Liver (tissue), 9 donors: ENCODE data around the gene PSMB3. TPM values are rescaled to one million over a fixed set of nuclear protein-coding genes. Genes with fewer than 3 reads are reported as not detected.

Source experiments
- DNase-seq: peaks from one replicate; pipeline ENCODE4 v3.0.0-alpha.2; 2017; ENCODE audit warnings: low spot score
- H3K27ac ChIP-seq, 2 donors: one replicate each; pipeline ENCODE4 v1.7.0; 2013; ENCODE audit warnings: inconsistent platforms in 2 of 2, low read length in 2 of 2, control low read depth in 1 of 2, low read depth in 1 of 2, mild to moderate bottlenecking in 1 of 2
- H3K27me3 ChIP-seq, 4 donors: one replicate each; pipeline versions ENCODE4 v1.6.1 to v1.7.0; 2013; ENCODE audit warnings: low read length in 3 of 4, inconsistent platforms in 1 of 4, mild to moderate bottlenecking in 1 of 4, moderate library complexity in 1 of 4; ENCODE audit not compliant: control insufficient read depth in 4 of 4, insufficient read depth in 4 of 4
- H3K36me3 ChIP-seq, 4 donors: one replicate each; pipeline versions ENCODE4 v1.6.1 to v1.7.0; 2013; ENCODE audit warnings: low read length in 3 of 4, mild to moderate bottlenecking in 3 of 4, low read depth in 1 of 4, moderate library complexity in 1 of 4; ENCODE audit not compliant: control insufficient read depth in 4 of 4, insufficient read depth in 3 of 4
- H3K4me1 ChIP-seq, 4 donors: one replicate each; pipeline versions ENCODE4 v1.6.1 to v1.7.0; 2013; ENCODE audit warnings: low read length in 3 of 4, mild to moderate bottlenecking in 3 of 4, moderate library complexity in 1 of 4; ENCODE audit not compliant: control insufficient read depth in 4 of 4, insufficient read depth in 4 of 4
- H3K4me3 ChIP-seq, 3 donors: one replicate each; pipeline versions ENCODE4 v1.6.1 to v1.7.0; 2013; ENCODE audit warnings: low read length in 3 of 3, control low read depth in 1 of 3, low read depth in 1 of 3, mild to moderate bottlenecking in 1 of 3
- H3K9ac ChIP-seq, 2 donors: one replicate each; pipeline ENCODE4 v1.7.0; 2013; ENCODE audit warnings: low read length in 2 of 2, mild to moderate bottlenecking in 2 of 2, moderate library complexity in 2 of 2, control low read depth in 1 of 2, low read depth in 1 of 2
- H3K9me3 ChIP-seq, 4 donors: one replicate each; pipeline versions ENCODE4 v1.6.1 to v1.7.0; 2013; ENCODE audit warnings: low read length in 3 of 4; ENCODE audit not compliant: control insufficient read depth in 4 of 4
- EGR1 ChIP-seq, 2 donors: IDR thresholded peaks; 2 replicates each; pipeline ENCODE4 v1.6.1; 2016 to 2018; ENCODE audit warnings: antibody characterized with exemption in 2 of 2, low read depth in 2 of 2
- GABPA ChIP-seq, 2 donors: IDR thresholded peaks in 1 of 2; conservative IDR thresholded peaks in 1 of 2; 2 replicates each; pipeline ENCODE4 v1.6.1; 2016; ENCODE audit warnings: antibody characterized with exemption in 2 of 2, mild to moderate bottlenecking in 1 of 2, moderate library complexity in 1 of 2
- HNF4G ChIP-seq: IDR thresholded peaks from 2 replicates; pipeline ENCODE4 v1.6.1; 2016; ENCODE audit warnings: antibody characterized with exemption
- JUND ChIP-seq, 2 donors: IDR thresholded peaks; 2 replicates each; pipeline ENCODE4 v1.6.1; 2016; ENCODE audit warnings: antibody characterized with exemption in 2 of 2
- MAX ChIP-seq: IDR thresholded peaks from 2 replicates; pipeline ENCODE4 v1.6.1; 2016; ENCODE audit warnings: antibody characterized with exemption
- NR2F2 ChIP-seq: IDR thresholded peaks from 2 replicates; pipeline ENCODE4 v1.6.1; 2016; ENCODE audit warnings: antibody characterized with exemption
- RAD21 ChIP-seq, 2 donors: IDR thresholded peaks; 2 replicates each; pipeline ENCODE4 v1.6.1; 2016; ENCODE audit warnings: antibody characterized with exemption in 2 of 2, mild to moderate bottlenecking in 2 of 2
- RXRA ChIP-seq, 2 donors: IDR thresholded peaks; 2 replicates each; pipeline ENCODE4 v1.6.1; 2017 to 2018; ENCODE audit warnings: antibody characterized with exemption in 2 of 2, mild to moderate bottlenecking in 1 of 2
- SP1 ChIP-seq: IDR thresholded peaks from 2 replicates; pipeline ENCODE4 v1.6.1; 2018; ENCODE audit warnings: antibody characterized with exemption, mild to moderate bottlenecking
- TAF1 ChIP-seq: conservative IDR thresholded peaks from 2 replicates; pipeline ENCODE4 v1.6.1; 2016; ENCODE audit warnings: antibody characterized with exemption, mild to moderate bottlenecking
- YY1 ChIP-seq: IDR thresholded peaks from 2 replicates; pipeline ENCODE4 v1.6.1; 2016; ENCODE audit warnings: antibody characterized with exemption, mild to moderate bottlenecking
- WGBS: extraction: QIAGEN DNeasy Blood & Tissue Kit; methylation state at CpG from one replicate; pipeline ENCODE4 v1.1.7; 2013; 5-methylcytosine and 5-hydroxymethylcytosine counted together
- polyA plus RNA-seq, 2 donors: library from polyadenylated mRNA; stranded (reverse) in 1 of 2; unstranded in 1 of 2; fragments of 200-250 nt in 1 of 2; fragments of >200 nt in 1 of 2; fragmentation: Nextera tagmentation in 1 of 2; extraction: Ambion mirVana in 1 of 2; gene quantifications; one replicate each; pipeline versions ENCODE4 v1.2.1 to v1.2.3, GENCODE V29; 2013 to 2015
- total RNA-seq, 2 donors: library from RNA; depleted of rRNA; stranded (reverse); fragments of >200 nt; gene quantifications; one replicate each; pipeline ENCODE4 v1.2.3, GENCODE V29; 2014
- TF ChIP-seq, protein P1 (sequence below): IDR thresholded peaks from 2 replicates; pipeline ENCODE4 v1.6.1; 2016; ENCODE audit warnings: antibody characterized with exemption, mild to moderate bottlenecking
- TF ChIP-seq, protein P2 (sequence below): IDR thresholded peaks from 2 replicates; pipeline ENCODE4 v1.6.1; 2016; ENCODE audit warnings: antibody characterized with exemption
- TF ChIP-seq, protein P3 (sequence below): fragments of 150-350 bp; IDR thresholded peaks from 2 replicates; pipeline ENCODE4 v1.5.1; 2017; ENCODE audit warnings: improper control_type of control experiment, low read depth, low read length; ENCODE audit not compliant: missing input control
- donor health status: healthy.
- donor health status: healthy.
- donor health status: healthy.
- donor health status: healthy.
- donor health status: healthy.

The PSMB3 gene
- total and polyA plus RNA-seq, 4 donors: 121 to 279 (median 169) TPM

DNA sequence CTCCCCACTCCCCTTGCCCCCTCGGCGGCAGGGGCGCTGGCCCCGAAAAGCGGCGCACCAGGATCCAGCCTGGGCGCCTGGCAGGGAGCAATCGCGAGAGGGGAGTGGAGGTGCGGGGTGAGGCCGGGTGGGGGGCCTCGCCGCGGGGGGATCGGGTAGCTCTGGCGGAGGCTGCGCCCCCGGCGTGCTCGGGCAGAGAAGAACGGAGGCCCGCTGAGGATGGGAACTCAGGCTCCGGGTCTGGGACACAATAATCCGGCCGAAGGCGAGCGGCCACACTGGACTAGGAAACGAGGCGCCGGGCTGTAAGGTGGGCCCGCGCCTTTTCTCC, 3.7 kb upstream of the PSMB3 start:
- DNase-seq: no peak
- Histone ChIP-seq H3K27me3 (no peaks in the 10 kb centered on the region), H3K4me1 (peaks cover 17 to 51% (median 40%) of the 10 kb centered on the region in 4 donors), H3K27ac (peak overlapping the region; percentile 38 to 69), H3K9me3 (no peaks in the 10 kb centered on the region), H3K4me3 (peak overlapping the region; percentile 22 to 71 (median 60)), H3K9ac (no peak overlapping the region), H3K36me3 (no peaks in the 10 kb centered on the region)
- TF ChIP-seq, protein P1, sequence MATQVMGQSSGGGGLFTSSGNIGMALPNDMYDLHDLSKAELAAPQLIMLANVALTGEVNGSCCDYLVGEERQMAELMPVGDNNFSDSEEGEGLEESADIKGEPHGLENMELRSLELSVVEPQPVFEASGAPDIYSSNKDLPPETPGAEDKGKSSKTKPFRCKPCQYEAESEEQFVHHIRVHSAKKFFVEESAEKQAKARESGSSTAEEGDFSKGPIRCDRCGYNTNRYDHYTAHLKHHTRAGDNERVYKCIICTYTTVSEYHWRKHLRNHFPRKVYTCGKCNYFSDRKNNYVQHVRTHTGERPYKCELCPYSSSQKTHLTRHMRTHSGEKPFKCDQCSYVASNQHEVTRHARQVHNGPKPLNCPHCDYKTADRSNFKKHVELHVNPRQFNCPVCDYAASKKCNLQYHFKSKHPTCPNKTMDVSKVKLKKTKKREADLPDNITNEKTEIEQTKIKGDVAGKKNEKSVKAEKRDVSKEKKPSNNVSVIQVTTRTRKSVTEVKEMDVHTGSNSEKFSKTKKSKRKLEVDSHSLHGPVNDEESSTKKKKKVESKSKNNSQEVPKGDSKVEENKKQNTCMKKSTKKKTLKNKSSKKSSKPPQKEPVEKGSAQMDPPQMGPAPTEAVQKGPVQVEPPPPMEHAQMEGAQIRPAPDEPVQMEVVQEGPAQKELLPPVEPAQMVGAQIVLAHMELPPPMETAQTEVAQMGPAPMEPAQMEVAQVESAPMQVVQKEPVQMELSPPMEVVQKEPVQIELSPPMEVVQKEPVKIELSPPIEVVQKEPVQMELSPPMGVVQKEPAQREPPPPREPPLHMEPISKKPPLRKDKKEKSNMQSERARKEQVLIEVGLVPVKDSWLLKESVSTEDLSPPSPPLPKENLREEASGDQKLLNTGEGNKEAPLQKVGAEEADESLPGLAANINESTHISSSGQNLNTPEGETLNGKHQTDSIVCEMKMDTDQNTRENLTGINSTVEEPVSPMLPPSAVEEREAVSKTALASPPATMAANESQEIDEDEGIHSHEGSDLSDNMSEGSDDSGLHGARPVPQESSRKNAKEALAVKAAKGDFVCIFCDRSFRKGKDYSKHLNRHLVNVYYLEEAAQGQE: no peak
- TF ChIP-seq NR2F2 (no peak), TAF1 (no peak), EGR1 (IDR thresholded peaks at IDR 0.05; ENCODE audit: low read depth in 2 of 2) (no peak), GABPA (IDR thresholded peaks at IDR 0.05 in 1 of 2, conservative IDR thresholded peaks at IDR 0.05 in 1 of 2) (no peak), YY1 (no peak), SP1 (no peak), HNF4G (no peak)
- TF ChIP-seq, protein P2, sequence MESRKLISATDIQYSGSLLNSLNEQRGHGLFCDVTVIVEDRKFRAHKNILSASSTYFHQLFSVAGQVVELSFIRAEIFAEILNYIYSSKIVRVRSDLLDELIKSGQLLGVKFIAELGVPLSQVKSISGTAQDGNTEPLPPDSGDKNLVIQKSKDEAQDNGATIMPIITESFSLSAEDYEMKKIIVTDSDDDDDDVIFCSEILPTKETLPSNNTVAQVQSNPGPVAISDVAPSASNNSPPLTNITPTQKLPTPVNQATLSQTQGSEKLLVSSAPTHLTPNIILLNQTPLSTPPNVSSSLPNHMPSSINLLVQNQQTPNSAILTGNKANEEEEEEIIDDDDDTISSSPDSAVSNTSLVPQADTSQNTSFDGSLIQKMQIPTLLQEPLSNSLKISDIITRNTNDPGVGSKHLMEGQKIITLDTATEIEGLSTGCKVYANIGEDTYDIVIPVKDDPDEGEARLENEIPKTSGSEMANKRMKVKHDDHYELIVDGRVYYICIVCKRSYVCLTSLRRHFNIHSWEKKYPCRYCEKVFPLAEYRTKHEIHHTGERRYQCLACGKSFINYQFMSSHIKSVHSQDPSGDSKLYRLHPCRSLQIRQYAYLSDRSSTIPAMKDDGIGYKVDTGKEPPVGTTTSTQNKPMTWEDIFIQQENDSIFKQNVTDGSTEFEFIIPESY: no peak
- WGBS: 1% methylated on average over 32 of the region's 32 CpGs

- WGBS: under 1% methylated on average over 79 of the region's 79 CpGs
- TF ChIP-seq SP1 (peak; percentile 71), RAD21 (IDR thresholded peaks at IDR 0.05) (peak; percentile 3 to 8), HNF4G (no peak), YY1 (peak; percentile 71), EGR1 (IDR thresholded peaks at IDR 0.05; ENCODE audit: low read depth in 2 of 2) (peak in 1 of 2 donors; percentile 91), RXRA (IDR thresholded peaks at IDR 0.05) (peak; percentile 65 to 71), GABPA (IDR thresholded peaks at IDR 0.05 in 1 of 2, conservative IDR thresholded peaks at IDR 0.05 in 1 of 2) (peak; percentile 22 to 82), NR2F2 (peak; percentile 51), MAX (peak; percentile 85), JUND (IDR thresholded peaks at IDR 0.05) (no peak)
- TF ChIP-seq, protein P1: no peak
- TF ChIP-seq, protein P3, sequence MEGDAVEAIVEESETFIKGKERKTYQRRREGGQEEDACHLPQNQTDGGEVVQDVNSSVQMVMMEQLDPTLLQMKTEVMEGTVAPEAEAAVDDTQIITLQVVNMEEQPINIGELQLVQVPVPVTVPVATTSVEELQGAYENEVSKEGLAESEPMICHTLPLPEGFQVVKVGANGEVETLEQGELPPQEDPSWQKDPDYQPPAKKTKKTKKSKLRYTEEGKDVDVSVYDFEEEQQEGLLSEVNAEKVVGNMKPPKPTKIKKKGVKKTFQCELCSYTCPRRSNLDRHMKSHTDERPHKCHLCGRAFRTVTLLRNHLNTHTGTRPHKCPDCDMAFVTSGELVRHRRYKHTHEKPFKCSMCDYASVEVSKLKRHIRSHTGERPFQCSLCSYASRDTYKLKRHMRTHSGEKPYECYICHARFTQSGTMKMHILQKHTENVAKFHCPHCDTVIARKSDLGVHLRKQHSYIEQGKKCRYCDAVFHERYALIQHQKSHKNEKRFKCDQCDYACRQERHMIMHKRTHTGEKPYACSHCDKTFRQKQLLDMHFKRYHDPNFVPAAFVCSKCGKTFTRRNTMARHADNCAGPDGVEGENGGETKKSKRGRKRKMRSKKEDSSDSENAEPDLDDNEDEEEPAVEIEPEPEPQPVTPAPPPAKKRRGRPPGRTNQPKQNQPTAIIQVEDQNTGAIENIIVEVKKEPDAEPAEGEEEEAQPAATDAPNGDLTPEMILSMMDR: peak; percentile 1
- no peaks in the 10 kb centered on the region for H3K27me3 ChIP-seq
- H3K36me3 ChIP-seq: peaks cover 0 to 1% (median under 1%) of the 10 kb centered on the region in 4 donors
- H3K9me3 ChIP-seq: no peaks in the 10 kb centered on the region
- H3K9ac ChIP-seq: peak overlapping the region in 1 of 2 donors; percentile 36
- peak; percentile 68 for DNase-seq
- H3K4me3 ChIP-seq: peak overlapping the region; percentile 22 to 71 (median 60)
- peaks cover 17 to 53% (median 43%) of the 10 kb centered on the region in 4 donors for H3K4me1 ChIP-seq
- H3K27ac ChIP-seq: peak overlapping the region; percentile 38 to 69
These were observed 3.1 kb upstream of the PSMB3 start for GRCh38 chr17:38749223-38750043.
